ENCODE data around the gene NUPR1.
"Not testable (repeated sequence)": the region's sequence is repeated elsewhere in the genome, so short reads cannot be mapped to it uniquely, and the experiment has no call there.

Gene NUPR1

GRCh38 chr16:28534542-28535373, 4.0 kb downstream of the NUPR1 start:
- H3K4me3 ChIP-seq (ENCODE audit: control insufficient read depth, low read depth, low read length): no peak overlapping the region
- no peak for TF ChIP-seq CTCF (conservative IDR thresholded peaks at IDR 0.05; ENCODE audit: control insufficient read depth, insufficient read depth, low read depth, low read length)
- DNase-seq (ENCODE audit: low read depth): peak; percentile 90

GRCh38 chr16:28532940-28533647, 5.7 kb downstream of the NUPR1 start:
- no peak for DNase-seq (ENCODE audit: low read depth)
- no peak overlapping the region for H3K4me3 ChIP-seq (ENCODE audit: control insufficient read depth, low read depth, low read length)
- TF ChIP-seq CTCF (conservative IDR thresholded peaks at IDR 0.05; ENCODE audit: control insufficient read depth, insufficient read depth, low read depth, low read length): no peak

- DNase-seq (ENCODE audit: low read depth): peak; percentile 33
- H3K4me3 ChIP-seq (ENCODE audit: control insufficient read depth, low read depth, low read length): no peak overlapping the region
- no peak for TF ChIP-seq CTCF (conservative IDR thresholded peaks at IDR 0.05; ENCODE audit: control insufficient read depth, insufficient read depth, low read depth, low read length)
Observed at GRCh38 chr16:28531777-28532744, 6.7 kb downstream of the NUPR1 start.

- TF ChIP-seq CTCF (conservative IDR thresholded peaks at IDR 0.05; ENCODE audit: control insufficient read depth, insufficient read depth, low read depth, low read length): no peak
- DNase-seq (ENCODE audit: low read depth): no peak
- H3K4me3 ChIP-seq (ENCODE audit: control insufficient read depth, low read depth, low read length): no peak overlapping the region
Observed at GRCh38 chr16:28529124-28529523, 9.7 kb downstream of the NUPR1 start.

- no peak overlapping the region for H3K4me3 ChIP-seq (ENCODE audit: control insufficient read depth, low read depth, low read length)
- no peak for DNase-seq (ENCODE audit: low read depth)
- TF ChIP-seq CTCF (conservative IDR thresholded peaks at IDR 0.05; ENCODE audit: control insufficient read depth, insufficient read depth, low read depth, low read length): no peak
Observed at GRCh38 chr16:28528463-28528867, 10.3 kb downstream of the NUPR1 start.

GRCh38 chr16:28527985-28528384, 10.8 kb downstream of the NUPR1 start:
- no peak for DNase-seq (ENCODE audit: low read depth)
- no peak for TF ChIP-seq CTCF (conservative IDR thresholded peaks at IDR 0.05; ENCODE audit: control insufficient read depth, insufficient read depth, low read depth, low read length)
- H3K4me3 ChIP-seq (ENCODE audit: control insufficient read depth, low read depth, low read length): no peak overlapping the region

GRCh38 chr16:28527100-28527785, 11.5 kb downstream of the NUPR1 start:
- DNase-seq (ENCODE audit: low read depth); H3K4me3 ChIP-seq (ENCODE audit: control insufficient read depth, low read depth, low read length): not testable (repeated sequence)
